GM10266 (cell line): ENCODE measurements around the gene EYA2.
A peak's percentile ranks its signal among the peaks of the same experiment; 100 is the strongest.

ENCODE experiments used
- DNase-seq: peaks from one replicate; pipeline ENCODE4 v3.0.0; 2012; ENCODE audit errors: extremely low spot score
- TF ChIP-seq, protein P1 (sequence below): IDR thresholded peaks from 2 replicates; pipeline ENCODE4 v1.5.1; 2012; ENCODE audit warnings: mild to moderate bottlenecking, low read depth; ENCODE audit not compliant: control insufficient read depth, insufficient read depth; ENCODE audit errors: missing control alignments

EYA2 gene

DNA sequence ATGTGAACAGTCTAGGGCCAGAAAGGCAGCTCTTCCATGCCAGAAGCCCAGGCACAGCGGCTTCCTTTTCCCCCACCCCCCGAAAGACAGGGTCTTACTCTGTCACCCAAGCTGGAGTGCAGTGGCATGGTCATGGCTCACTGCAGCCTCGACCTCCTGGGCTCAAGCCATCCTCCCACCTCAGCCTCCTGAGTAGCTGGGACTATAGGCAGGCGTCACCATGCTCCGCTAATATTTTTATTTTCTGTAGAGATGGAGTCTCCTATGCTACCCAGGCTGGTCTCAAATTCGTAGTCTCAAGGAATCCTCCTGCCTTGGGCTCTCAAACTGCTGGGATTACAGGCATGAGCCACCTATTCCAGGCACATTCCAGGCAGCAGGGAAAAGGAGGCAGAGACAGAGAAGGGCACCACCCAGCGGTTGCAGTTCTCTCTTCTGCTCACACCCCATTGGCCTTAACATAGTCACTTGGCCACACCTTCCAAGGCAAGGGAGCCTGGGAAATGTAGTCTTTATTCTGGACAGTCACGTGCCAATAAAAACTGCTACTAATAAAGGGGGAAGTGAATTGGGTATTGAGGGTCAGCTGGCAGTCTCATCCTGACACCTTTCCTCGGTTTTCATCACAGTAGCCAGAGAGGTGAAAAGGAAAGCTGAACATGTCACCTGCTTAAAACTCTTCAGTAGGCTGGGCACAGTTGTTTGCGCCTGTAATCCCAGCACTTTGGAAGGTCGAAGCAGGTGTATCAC lies 255.9 kb downstream of the EYA2 start:
- TF ChIP-seq, protein P1, sequence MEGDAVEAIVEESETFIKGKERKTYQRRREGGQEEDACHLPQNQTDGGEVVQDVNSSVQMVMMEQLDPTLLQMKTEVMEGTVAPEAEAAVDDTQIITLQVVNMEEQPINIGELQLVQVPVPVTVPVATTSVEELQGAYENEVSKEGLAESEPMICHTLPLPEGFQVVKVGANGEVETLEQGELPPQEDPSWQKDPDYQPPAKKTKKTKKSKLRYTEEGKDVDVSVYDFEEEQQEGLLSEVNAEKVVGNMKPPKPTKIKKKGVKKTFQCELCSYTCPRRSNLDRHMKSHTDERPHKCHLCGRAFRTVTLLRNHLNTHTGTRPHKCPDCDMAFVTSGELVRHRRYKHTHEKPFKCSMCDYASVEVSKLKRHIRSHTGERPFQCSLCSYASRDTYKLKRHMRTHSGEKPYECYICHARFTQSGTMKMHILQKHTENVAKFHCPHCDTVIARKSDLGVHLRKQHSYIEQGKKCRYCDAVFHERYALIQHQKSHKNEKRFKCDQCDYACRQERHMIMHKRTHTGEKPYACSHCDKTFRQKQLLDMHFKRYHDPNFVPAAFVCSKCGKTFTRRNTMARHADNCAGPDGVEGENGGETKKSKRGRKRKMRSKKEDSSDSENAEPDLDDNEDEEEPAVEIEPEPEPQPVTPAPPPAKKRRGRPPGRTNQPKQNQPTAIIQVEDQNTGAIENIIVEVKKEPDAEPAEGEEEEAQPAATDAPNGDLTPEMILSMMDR, result peak; percentile 40
- peak; percentile 29 for DNase-seq

GRCh38 chr20:47152068-47152467 lies 257.4 kb downstream of the EYA2 start:
- TF ChIP-seq, protein P1, result no peak
- DNase-seq, result no peak

DNA sequence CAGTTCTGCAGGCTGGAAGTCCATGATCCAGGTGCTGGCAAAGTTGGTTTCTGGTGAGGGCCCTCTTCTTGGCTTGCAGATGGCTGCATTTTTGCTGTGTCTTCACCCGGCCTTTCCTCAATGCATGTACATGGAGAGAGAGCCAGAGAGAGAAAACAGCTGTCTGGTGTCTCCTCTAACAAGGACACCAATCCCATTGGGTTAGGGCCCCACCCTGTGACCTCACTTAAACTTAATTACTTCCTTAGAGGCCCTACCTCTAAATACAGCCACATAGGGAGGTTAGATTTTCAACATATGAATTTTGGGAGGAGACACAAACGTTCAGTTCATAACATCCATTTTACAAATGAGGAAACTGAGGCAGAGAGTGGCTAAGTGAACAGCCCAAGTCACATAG lies 259.4 kb downstream of the EYA2 start:
- TF ChIP-seq, protein P1, result no peak
- no peak for DNase-seq

- DNase-seq, result no peak
- TF ChIP-seq, protein P1, result no peak
Measured at GRCh38 chr20:47156301-47157137, 261.9 kb downstream of the EYA2 start.

- TF ChIP-seq, protein P1, result no peak
- no peak for DNase-seq
Measured at GRCh38 chr20:47159166-47159565, 264.5 kb downstream of the EYA2 start.

DNA sequence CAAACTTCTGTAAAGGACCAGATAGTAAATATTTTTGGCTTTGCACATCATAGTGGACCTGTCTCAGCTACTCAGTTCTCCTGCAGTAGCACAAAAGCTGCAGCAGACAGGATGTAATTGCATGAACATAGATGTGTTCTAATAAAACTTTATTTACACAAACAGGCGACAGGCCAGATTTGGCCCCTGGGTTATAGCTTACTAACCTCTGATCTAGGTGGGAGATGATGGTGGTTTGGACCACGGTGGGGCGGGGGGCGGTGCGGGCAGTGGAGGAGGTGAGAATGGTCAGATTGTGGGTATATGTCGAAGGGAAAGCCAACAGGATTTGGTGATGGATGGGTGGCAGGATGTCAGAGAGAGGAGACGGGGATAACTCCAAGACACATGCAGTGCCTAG lies 265.6 kb downstream of the EYA2 start:
- DNase-seq, result no peak
- TF ChIP-seq, protein P1, result no peak

DNA sequence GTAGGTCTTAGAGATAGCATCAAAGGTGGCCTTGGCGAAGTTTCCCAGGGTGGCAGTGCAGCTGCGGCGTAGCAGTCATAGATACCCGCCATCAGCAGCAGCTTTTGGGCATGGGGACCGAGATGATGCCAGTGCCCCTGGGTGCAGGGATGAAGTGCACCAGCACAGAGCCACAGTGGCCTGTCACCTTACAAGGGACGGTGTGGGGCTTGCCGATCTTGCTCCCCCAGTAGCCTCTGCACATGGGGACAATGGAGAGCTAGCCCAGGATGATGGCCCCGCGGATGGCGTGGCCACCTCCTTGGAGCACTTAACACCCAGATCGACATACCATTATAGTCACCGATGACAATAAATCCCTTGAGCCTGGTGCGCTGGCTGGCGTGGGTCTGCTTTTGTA lies 266.3 kb downstream of the EYA2 start:
- TF ChIP-seq, protein P1, result no peak
- no peak for DNase-seq
